HCT116 (cell line): Measurements from ENCODE around the gene TTYH2. TPM values are rescaled to one million over a fixed set of nuclear protein-coding genes. Genes with fewer than 3 reads are reported as not detected.

ENCODE experiments used
- ATAC-seq: fragments of 200-7000 bp; cut with Tn5 transposase; 2 replicates; pipeline ENCODE4 v1.9.1; 2020; ENCODE audit warnings: mild to moderate bottlenecking, moderate library complexity
- BruUV-seq: library from RNA; stranded (reverse); fragments of 400-500 nt; replicated peaks from 2 replicates; lab custom pipeline; 2021; lab: Mats Ljungman, UMichigan
- CTCF ChIA-PET: fragments of 300-600 bp; sonication (Branson Sonifier 250); formaldehyde crosslinking; loops from one replicate; lab custom pipeline; 2021; ENCODE audit warnings: antibody characterized with exemption; lab: Charles Lee
- POLR2A ChIA-PET: fragments of 300-600, 350-600 bp; sonication (Branson Sonifier 250); formaldehyde crosslinking; loops from one replicate; lab custom pipeline; 2021; ENCODE audit warnings: antibody characterized with exemption; lab: Charles Lee
- RAD21 ChIA-PET, 2 experiments: fragments of 300-600 bp; sonication (Branson Sonifier 250); formaldehyde crosslinking; loops; one replicate each; lab custom pipeline; 2023; ENCODE audit warnings: low total read pairs in 2 of 2; ENCODE audit not compliant: uncharacterized antibody in 2 of 2, unreplicated experiment in 2 of 2, low non-redundant PET in 1 of 2; lab: Charles Lee
- DNase-seq: peaks from one replicate; pipeline ENCODE4 v3.0.0-alpha.2; 2010; ENCODE audit warnings: low read depth, low spot score
- H2AFZ ChIP-seq: fragments of 200-600 bp; shearing (Covaris generic), sonication (generic); 2 replicates; pipeline ENCODE4 v1.6.1; 2017; ENCODE audit warnings: low read depth, mixed run types, mixed read lengths, antibody characterized with exemption, low read length; ENCODE audit not compliant: poor library complexity, severe bottlenecking
- H3K27ac ChIP-seq: 2 replicates; pipeline ENCODE4 v1.5.1; 2012; ENCODE audit warnings: low read depth, low read length
- H3K27me3 ChIP-seq: fragments of 200-600 bp; sonication (generic); 2 replicates; pipeline ENCODE4 v1.6.1; 2016; ENCODE audit warnings: mixed run types, low read length, mixed read lengths; ENCODE audit not compliant: insufficient read depth
- H3K36me3 ChIP-seq, 2 experiments: fragments of 200-500 bp in 1 of 2; fragments of 200-600 bp in 1 of 2; sonication (Bioruptor generic) in 1 of 2; sonication (generic) in 1 of 2; 2 replicates each; pipeline versions ENCODE4 v1.5.1 to v1.6.1; 2014 to 2016; ENCODE audit warnings: low read length in 2 of 2, inconsistent platforms in 1 of 2, mixed read lengths in 1 of 2, mixed run types in 1 of 2; ENCODE audit not compliant: insufficient read depth in 2 of 2, control insufficient read depth in 1 of 2
- H3K4me1 ChIP-seq, 2 experiments: fragments of 200-600 bp in 1 of 2; sonication (generic) in 1 of 2; 2 replicates each; pipeline versions ENCODE4 v1.5.1 to v1.6.1; 2012 to 2017; ENCODE audit warnings: low read length in 2 of 2, inconsistent platforms in 1 of 2, mild to moderate bottlenecking in 1 of 2, mixed read lengths in 1 of 2, mixed run types in 1 of 2, moderate library complexity in 1 of 2; ENCODE audit not compliant: insufficient read depth in 2 of 2, control insufficient read depth in 1 of 2
- H3K4me2 ChIP-seq: fragments of 200-600 bp; sonication (generic); 2 replicates; pipeline ENCODE4 v1.6.1; 2017; ENCODE audit warnings: mixed run types, low read length, mixed read lengths
- H3K4me3 ChIP-seq, 2 experiments: fragments of 200-600 bp in 1 of 2; sonication (generic) in 1 of 2; replicated peaks in 1 of 2; 2 replicates each; pipeline ENCODE4 v1.5.1; 2011 to 2016; ENCODE audit warnings: low read length in 2 of 2, control low read depth in 1 of 2, low read depth in 1 of 2, mild to moderate bottlenecking in 1 of 2, mixed read lengths in 1 of 2, mixed run types in 1 of 2
- H3K79me2 ChIP-seq: fragments of 200-600 bp; sonication (generic); 2 replicates; pipeline ENCODE4 v1.6.1; 2017; ENCODE audit warnings: mild to moderate bottlenecking, mixed run types, low read length, moderate library complexity, mixed read lengths; ENCODE audit not compliant: insufficient read depth
- H3K9ac ChIP-seq: fragments of 200-600 bp; sonication (generic); 2 replicates; pipeline ENCODE4 v1.6.1; 2016; ENCODE audit warnings: low read length, mixed read lengths
- H3K9me2 ChIP-seq: fragments of 200-600 bp; sonication (generic), shearing (Covaris generic); 2 replicates; pipeline ENCODE4 v1.6.1; 2017; ENCODE audit warnings: mixed run types, mild to moderate bottlenecking, moderate library complexity; ENCODE audit not compliant: insufficient read depth
- H3K9me3 ChIP-seq, 2 experiments: fragments of 200-500 bp in 1 of 2; fragments of 200-600 bp in 1 of 2; sonication (Bioruptor generic) in 1 of 2; sonication (generic) in 1 of 2; 2 replicates each; pipeline ENCODE4 v1.6.1; 2014 to 2017; ENCODE audit warnings: low read length in 2 of 2, mixed read lengths in 2 of 2, inconsistent platforms in 1 of 2, low read depth in 1 of 2, mild to moderate bottlenecking in 1 of 2, mixed run types in 1 of 2, moderate library complexity in 1 of 2; ENCODE audit not compliant: control insufficient read depth in 1 of 2, insufficient read depth in 1 of 2
- H4K20me1 ChIP-seq: fragments of 200-600 bp; sonication (generic), shearing (Covaris generic); 2 replicates; pipeline ENCODE4 v1.6.1; 2017; ENCODE audit warnings: mixed run types, mild to moderate bottlenecking, moderate library complexity; ENCODE audit not compliant: insufficient read depth
- CBX3 ChIP-seq: IDR thresholded peaks from 2 replicates; pipeline ENCODE4 v1.6.1; 2012; ENCODE audit warnings: low read depth
- CEBPB ChIP-seq: IDR thresholded peaks from 2 replicates; pipeline ENCODE4 v1.6.1; 2012; ENCODE audit warnings: low read depth
- EGR1 ChIP-seq: IDR thresholded peaks from 2 replicates; pipeline ENCODE4 v1.6.1; 2012; ENCODE audit warnings: low read depth
- ELF1 ChIP-seq: IDR thresholded peaks from 2 replicates; pipeline ENCODE4 v1.6.1; 2012; ENCODE audit warnings: low read depth, borderline replicate concordance
- EZH2phosphoT487 ChIP-seq: fragments of 200-600 bp; IDR thresholded peaks from 2 replicates; pipeline ENCODE4 v1.6.1; 2018; ENCODE audit warnings: antibody characterized with exemption, borderline replicate concordance
- FOSL1 ChIP-seq: IDR thresholded peaks from 2 replicates; pipeline ENCODE4 v1.6.1; 2012; ENCODE audit warnings: low read depth
- POLR2A ChIP-seq: IDR thresholded peaks from 2 replicates; pipeline ENCODE4 v1.7.0; 2011; ENCODE audit warnings: borderline replicate concordance; ENCODE audit not compliant: insufficient read depth, insufficient read length; ENCODE audit errors: extremely low read depth
- POLR2AphosphoS5 ChIP-seq: IDR thresholded peaks from 2 replicates; pipeline ENCODE4 v1.6.1; 2011; ENCODE audit warnings: mild to moderate bottlenecking, low read depth, low read length, moderate library complexity
- RAD21 ChIP-seq: IDR thresholded peaks from 2 replicates; pipeline ENCODE4 v1.6.1; 2012; ENCODE audit warnings: low read depth, mild to moderate bottlenecking
- YY1 ChIP-seq: IDR thresholded peaks from 2 replicates; pipeline ENCODE4 v1.6.1; 2011; ENCODE audit warnings: low read length, low read depth, moderate library complexity, mild to moderate bottlenecking; ENCODE audit not compliant: insufficient replicate concordance; ENCODE audit errors: extremely low read depth
- ZBTB33 ChIP-seq: IDR thresholded peaks from 2 replicates; pipeline ENCODE4 v1.6.1; 2011; ENCODE audit warnings: mild to moderate bottlenecking, low read length, moderate library complexity; ENCODE audit not compliant: insufficient replicate concordance; ENCODE audit errors: extremely low read depth
- ZFX ChIP-seq: fragments of 450-650 bp; IDR thresholded peaks from 2 replicates; pipeline ENCODE4 v1.6.1; 2017
- ZNF274 ChIP-seq: fragments of 200-500 bp; sonication (Bioruptor generic); IDR thresholded peaks from 2 replicates; pipeline ENCODE4 v1.6.1; 2014; ENCODE audit warnings: mild to moderate bottlenecking, low read depth, low read length, inconsistent platforms
- intact Hi-C: fragments of 100-400 bp; cut with micrococcal nuclease; formaldehyde crosslinking; loops from 2 replicates; pipeline ENCODE4 v1.10.0; 2022
- total RNA-seq: library from RNA; stranded (reverse); gene quantifications from one replicate; pipeline ENCODE4 v1.2.1, GENCODE V29; 2021; ENCODE audit not compliant: unreplicated experiment
- TF ChIP-seq, protein P1 (sequence below): IDR thresholded peaks from 2 replicates; pipeline ENCODE4 v1.6.1; 2012; ENCODE audit warnings: low read depth

Gene TTYH2
- total RNA-seq, 1 experiment from 2014 or later = 10.8 TPM

- no peak overlapping the region for H2AFZ ChIP-seq
- POLR2A ChIA-PET = interaction anchor here (1.2 kb wide), 1 partner anchor 16 kb away, joined by 3 read pairs; no protein-coding TSS in a partner anchor
These were observed 89.9 kb downstream of the TTYH2 start for GRCh38 chr17:74303305-74303704.

More at GRCh38 chr17:74303305-74303704, 89.9 kb downstream of the TTYH2 start:
- CTCF ChIA-PET = interaction anchor here (1.4 to 1.8 kb wide), 3 partner anchors 58 to 65 kb away, joined by 5 to 6 read pairs (median 5); partner anchors contain the start of genes BTBD17 and GPR142
- RAD21 ChIA-PET = no interaction called here
- no peaks in the 10 kb centered on the region for H3K9me3 ChIP-seq
- no peak overlapping the region for H3K4me2 ChIP-seq
- no peak overlapping the region for H3K27ac ChIP-seq
- no peak for DNase-seq
- H3K36me3 ChIP-seq = no peaks in the 10 kb centered on the region
- no peak for ATAC-seq
- no peaks in the 10 kb centered on the region for H3K27me3 ChIP-seq
- peaks cover 0 to 3% of the 10 kb centered on the region in 2 experiments; a peak in 1 of 4 replicates for H3K4me1 ChIP-seq
- H3K79me2 ChIP-seq = no peaks in the 10 kb centered on the region
- intact Hi-C loops = loop anchor here (10.0 kb wide), 1 partner anchor 301 kb away; no protein-coding TSS in a partner anchor
- H3K9ac ChIP-seq = no peak overlapping the region
- TF ChIP-seq ZNF274 (no peak), YY1 (no peak), EZH2phosphoT487 (no peak), ZBTB33 (no peak), FOSL1 (no peak), RAD21 (no peak), CBX3 (no peak), CEBPB (no peak), POLR2A (no peak), POLR2AphosphoS5 (no peak), EGR1 (no peak), ELF1 (no peak), ZFX (no peak)
- TF ChIP-seq, protein P1, sequence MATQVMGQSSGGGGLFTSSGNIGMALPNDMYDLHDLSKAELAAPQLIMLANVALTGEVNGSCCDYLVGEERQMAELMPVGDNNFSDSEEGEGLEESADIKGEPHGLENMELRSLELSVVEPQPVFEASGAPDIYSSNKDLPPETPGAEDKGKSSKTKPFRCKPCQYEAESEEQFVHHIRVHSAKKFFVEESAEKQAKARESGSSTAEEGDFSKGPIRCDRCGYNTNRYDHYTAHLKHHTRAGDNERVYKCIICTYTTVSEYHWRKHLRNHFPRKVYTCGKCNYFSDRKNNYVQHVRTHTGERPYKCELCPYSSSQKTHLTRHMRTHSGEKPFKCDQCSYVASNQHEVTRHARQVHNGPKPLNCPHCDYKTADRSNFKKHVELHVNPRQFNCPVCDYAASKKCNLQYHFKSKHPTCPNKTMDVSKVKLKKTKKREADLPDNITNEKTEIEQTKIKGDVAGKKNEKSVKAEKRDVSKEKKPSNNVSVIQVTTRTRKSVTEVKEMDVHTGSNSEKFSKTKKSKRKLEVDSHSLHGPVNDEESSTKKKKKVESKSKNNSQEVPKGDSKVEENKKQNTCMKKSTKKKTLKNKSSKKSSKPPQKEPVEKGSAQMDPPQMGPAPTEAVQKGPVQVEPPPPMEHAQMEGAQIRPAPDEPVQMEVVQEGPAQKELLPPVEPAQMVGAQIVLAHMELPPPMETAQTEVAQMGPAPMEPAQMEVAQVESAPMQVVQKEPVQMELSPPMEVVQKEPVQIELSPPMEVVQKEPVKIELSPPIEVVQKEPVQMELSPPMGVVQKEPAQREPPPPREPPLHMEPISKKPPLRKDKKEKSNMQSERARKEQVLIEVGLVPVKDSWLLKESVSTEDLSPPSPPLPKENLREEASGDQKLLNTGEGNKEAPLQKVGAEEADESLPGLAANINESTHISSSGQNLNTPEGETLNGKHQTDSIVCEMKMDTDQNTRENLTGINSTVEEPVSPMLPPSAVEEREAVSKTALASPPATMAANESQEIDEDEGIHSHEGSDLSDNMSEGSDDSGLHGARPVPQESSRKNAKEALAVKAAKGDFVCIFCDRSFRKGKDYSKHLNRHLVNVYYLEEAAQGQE = no peak
- H3K4me3 ChIP-seq = no peak overlapping the region
- no peaks in the 10 kb centered on the region for H3K9me2 ChIP-seq
- BruUV-seq = no TSS peak
- H4K20me1 ChIP-seq = no peaks in the 10 kb centered on the region
